GM06990 (cell line): ENCODE results near the gene CADM1.

Experiments used
- DNase-seq: peaks from one replicate; pipeline ENCODE4 v3.0.0-alpha.2; 2011; ENCODE audit not compliant: insufficient read length; ENCODE audit errors: extremely low read depth
- H3K27me3 ChIP-seq: replicated peaks from 2 replicates; pipeline ENCODE4 v1.6.0; 2011; ENCODE audit warnings: low read length; ENCODE audit not compliant: control insufficient read depth, insufficient read depth
- H3K36me3 ChIP-seq: 2 replicates; pipeline ENCODE4 v1.5.1; 2011; ENCODE audit warnings: low read length; ENCODE audit not compliant: control insufficient read depth, insufficient read depth
- H3K4me3 ChIP-seq: replicated peaks from 2 replicates; pipeline ENCODE4 v1.5.1; 2011; ENCODE audit warnings: low read depth, mild to moderate bottlenecking, control low read depth, low read length
- CTCF ChIP-seq: IDR thresholded peaks from 2 replicates; pipeline ENCODE4 v1.5.1; 2011; ENCODE audit warnings: low read length, control low read depth, mild to moderate bottlenecking, inconsistent platforms; ENCODE audit not compliant: insufficient read depth, poor library complexity, severe bottlenecking

The CADM1 gene

GRCh38 chr11:115357066-115357465, 147.1 kb downstream of the CADM1 start:
- Histone ChIP-seq H3K36me3 (no peaks in the 10 kb centered on the region), H3K4me3 (no peak overlapping the region), H3K27me3 (no peaks in the 10 kb centered on the region)
- no peak for TF ChIP-seq CTCF
- no peak for DNase-seq

- Histone ChIP-seq H3K36me3 (no peaks in the 10 kb centered on the region), H3K27me3 (no peaks in the 10 kb centered on the region), H3K4me3 (no peak overlapping the region)
- TF ChIP-seq CTCF: no peak
- DNase-seq: no peak
These were observed 151.3 kb downstream of the CADM1 start for GRCh38 chr11:115352805-115353485.

- H3K36me3 ChIP-seq: no peaks in the 10 kb centered on the region
- no peaks in the 10 kb centered on the region for H3K27me3 ChIP-seq
- H3K4me3 ChIP-seq: no peak overlapping the region
- TF ChIP-seq CTCF: no peak
- no peak for DNase-seq
These were observed 154.7 kb downstream of the CADM1 start for GRCh38 chr11:115349335-115350017.

- DNase-seq: no peak
- Histone ChIP-seq H3K27me3 (no peaks in the 10 kb centered on the region), H3K4me3 (no peak overlapping the region), H3K36me3 (no peaks in the 10 kb centered on the region)
- TF ChIP-seq CTCF: no peak
These were observed 155.8 kb downstream of the CADM1 start for GRCh38 chr11:115348416-115348815.

GRCh38 chr11:115347106-115347505, 157.1 kb downstream of the CADM1 start:
- Histone ChIP-seq H3K4me3 (no peak overlapping the region), H3K36me3 (no peaks in the 10 kb centered on the region), H3K27me3 (no peaks in the 10 kb centered on the region)
- no peak for DNase-seq
- no peak for TF ChIP-seq CTCF
